Upper lobe of left lung (tissue), 4 donors: Measurements from ENCODE around the gene TFIP11.

Source experiments
- EP300 ChIP-seq, 4 donors: sonication (generic); formaldehyde crosslinking; IDR thresholded peaks; one replicate each; pipeline ENCODE4 v1.5.1; 2017; ENCODE audit warnings: antibody characterized with exemption in 4 of 4, control low read depth in 2 of 4
- POLR2A ChIP-seq, 4 donors: fragments of 450-650 bp; IDR thresholded peaks; one replicate each; pipeline ENCODE4 v1.5.1; 2016 to 2017; ENCODE audit warnings: antibody characterized with exemption in 4 of 4, mild to moderate bottlenecking in 2 of 4
- POLR2AphosphoS5 ChIP-seq, 2 donors: sonication (generic); formaldehyde crosslinking; IDR thresholded peaks; one replicate each; pipeline ENCODE4 v1.5.1; 2017; ENCODE audit warnings: antibody characterized with exemption in 2 of 2
- TF ChIP-seq, protein P1 (sequence below), 6 experiments: fragments of 450-650 bp in 4 of 6; fragments of 200-600 bp in 2 of 6; sonication (generic) in 2 of 6; IDR thresholded peaks; one replicate each; pipeline ENCODE4 v1.5.1; 2016 to 2019; ENCODE audit warnings: antibody characterized with exemption in 6 of 6

DNA sequence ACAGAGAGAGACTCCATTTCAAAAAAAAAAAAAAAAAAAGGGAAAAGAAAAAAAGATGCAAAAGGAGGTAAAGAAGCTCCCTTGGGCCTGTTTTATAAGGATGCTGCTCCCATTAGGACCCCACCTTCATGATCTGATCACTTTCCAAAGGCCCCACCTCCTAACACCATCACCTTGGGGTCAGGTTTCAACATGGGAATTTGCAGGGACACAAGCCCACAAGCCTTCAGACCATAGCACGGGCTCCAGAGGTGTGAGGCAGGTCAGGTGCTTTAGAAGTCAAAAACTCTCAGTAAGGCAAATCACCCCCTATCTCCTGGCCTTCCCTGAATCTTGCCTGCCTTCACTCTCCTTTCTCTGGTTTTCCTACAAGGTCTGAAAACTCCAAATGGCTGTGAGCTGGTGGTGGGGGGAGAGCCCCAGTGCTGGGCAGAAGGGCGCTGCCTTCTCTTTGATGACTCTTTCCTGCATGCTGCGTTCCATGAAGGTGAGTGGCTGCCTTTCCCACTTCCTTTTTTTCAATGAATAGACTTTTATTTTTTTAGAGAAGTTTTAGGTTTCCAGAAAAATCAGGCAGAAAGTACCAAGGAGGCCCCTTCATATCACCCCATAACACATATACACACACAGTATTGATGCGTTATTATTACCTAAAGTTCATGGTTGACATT lies 70.1 kb downstream of the TFIP11 start:
- TF ChIP-seq POLR2A (IDR thresholded peaks at IDR 0.05) (no peak), EP300 (IDR thresholded peaks at IDR 0.05) (no peak), POLR2AphosphoS5 (IDR thresholded peaks at IDR 0.05) (no peak)
- TF ChIP-seq, protein P1, sequence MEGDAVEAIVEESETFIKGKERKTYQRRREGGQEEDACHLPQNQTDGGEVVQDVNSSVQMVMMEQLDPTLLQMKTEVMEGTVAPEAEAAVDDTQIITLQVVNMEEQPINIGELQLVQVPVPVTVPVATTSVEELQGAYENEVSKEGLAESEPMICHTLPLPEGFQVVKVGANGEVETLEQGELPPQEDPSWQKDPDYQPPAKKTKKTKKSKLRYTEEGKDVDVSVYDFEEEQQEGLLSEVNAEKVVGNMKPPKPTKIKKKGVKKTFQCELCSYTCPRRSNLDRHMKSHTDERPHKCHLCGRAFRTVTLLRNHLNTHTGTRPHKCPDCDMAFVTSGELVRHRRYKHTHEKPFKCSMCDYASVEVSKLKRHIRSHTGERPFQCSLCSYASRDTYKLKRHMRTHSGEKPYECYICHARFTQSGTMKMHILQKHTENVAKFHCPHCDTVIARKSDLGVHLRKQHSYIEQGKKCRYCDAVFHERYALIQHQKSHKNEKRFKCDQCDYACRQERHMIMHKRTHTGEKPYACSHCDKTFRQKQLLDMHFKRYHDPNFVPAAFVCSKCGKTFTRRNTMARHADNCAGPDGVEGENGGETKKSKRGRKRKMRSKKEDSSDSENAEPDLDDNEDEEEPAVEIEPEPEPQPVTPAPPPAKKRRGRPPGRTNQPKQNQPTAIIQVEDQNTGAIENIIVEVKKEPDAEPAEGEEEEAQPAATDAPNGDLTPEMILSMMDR (IDR thresholded peaks at IDR 0.05): no peak
